ENCODE data around the gene CAVIN4. TPM values are rescaled to one million over a fixed set of nuclear protein-coding genes. Genes with fewer than 3 reads are reported as not detected.

CAVIN4 gene
- total and polyA plus RNA-seq, 2 donors (not counting 3 experiments of a cell fraction or from before 2014, with no cell fraction given), result 0.61 to 3.1 TPM

- Histone ChIP-seq H3K9me3 (replicated peaks; ENCODE audit: control insufficient read depth, insufficient read depth, low read length) (no peaks in the 10 kb centered on the region), H3K36me3 (ENCODE audit: control insufficient read depth in 2 of 2, extremely low read depth in 1 of 2, insufficient read depth in 2 of 2, low read length in 2 of 2) (no peaks in the 10 kb centered on the region), H3K4me1 (ENCODE audit: control insufficient read depth, extremely low read depth, insufficient read depth, low read length) (peaks cover 6% of the 10 kb centered on the region), H3K4me3 (replicated peaks in 1 of 3; ENCODE audit: insufficient read depth in 1 of 3, low read depth in 1 of 3, low read length in 3 of 3) (no peak overlapping the region), H3K9me1 (replicated peaks; ENCODE audit: control insufficient read depth, extremely low read depth, insufficient read depth, low read length) (no peaks in the 10 kb centered on the region), H2AFZ (ENCODE audit: low read depth, low read length) (no peak overlapping the region), H3K4me2 (ENCODE audit: insufficient read depth, low read length) (no peak overlapping the region), H4K20me1 (replicated peaks; ENCODE audit: control insufficient read depth, extremely low read depth, insufficient read depth, low read length) (no peaks in the 10 kb centered on the region), H3K79me2 (ENCODE audit: control insufficient read depth, insufficient read depth, low read length) (no peaks in the 10 kb centered on the region), H3K27me3 (ENCODE audit: control insufficient read depth in 2 of 2, insufficient read depth in 2 of 2, low read length in 2 of 2) (no peaks in the 10 kb centered on the region), H3K27ac (ENCODE audit: insufficient read depth, low read depth, low read length) (no peak overlapping the region), H3K9ac (replicated peaks; ENCODE audit: extremely low read depth, insufficient read depth, low read length) (no peak overlapping the region)
- intact Hi-C loops (cut with micrococcal nuclease), result no loop called here
- ChIA-PET CTCF (interaction anchor here (1.3 kb wide), 1 partner anchor 20 kb away, joined by 3 read pairs; no protein-coding TSS in a partner anchor), POLR2A (no interaction called here)
- DNase-seq (ENCODE audit: low read depth, low spot score) (no peak), FAIRE-seq (no peak)
- no TSS peak for BruUV-seq (replicated peaks)
- TF ChIP-seq CTCF (IDR thresholded peaks at IDR 0.05; ENCODE audit: extremely low read depth in 1 of 2, insufficient read depth in 1 of 2, low read depth in 1 of 2, low read length in 2 of 2), result no peak
- no peak for TF ChIP-seq POLR2A (IDR thresholded peaks at IDR 0.05; ENCODE audit: low read depth, low read length)
- no peak for TF ChIP-seq MAX (IDR thresholded peaks at IDR 0.05; ENCODE audit: insufficient read depth, insufficient read length)
- dilution Hi-C loops (cut with MboI; ENCODE audit: extremely low pct_ligation_motif_present, low sequenced_read_pairs), result no loop called here
Observed at GRCh38 chr9:100581661-100582060, 3.8 kb downstream of the CAVIN4 start.

GRCh38 chr9:100583014-100583802, 5.3 kb downstream of the CAVIN4 start:
- Histone ChIP-seq H3K9me3 (replicated peaks; ENCODE audit: control insufficient read depth, insufficient read depth, low read length) (no peaks in the 10 kb centered on the region), H3K9me1 (replicated peaks; ENCODE audit: control insufficient read depth, extremely low read depth, insufficient read depth, low read length) (no peaks in the 10 kb centered on the region), H3K4me2 (ENCODE audit: insufficient read depth, low read length) (no peak overlapping the region), H3K79me2 (ENCODE audit: control insufficient read depth, insufficient read depth, low read length) (no peaks in the 10 kb centered on the region), H3K4me1 (ENCODE audit: control insufficient read depth, extremely low read depth, insufficient read depth, low read length) (peaks cover 22% of the 10 kb centered on the region), H3K27me3 (ENCODE audit: control insufficient read depth in 2 of 2, insufficient read depth in 2 of 2, low read length in 2 of 2) (no peaks in the 10 kb centered on the region), H3K9ac (replicated peaks; ENCODE audit: extremely low read depth, insufficient read depth, low read length) (no peak overlapping the region), H4K20me1 (replicated peaks; ENCODE audit: control insufficient read depth, extremely low read depth, insufficient read depth, low read length) (no peaks in the 10 kb centered on the region), H3K4me3 (replicated peaks in 1 of 3; ENCODE audit: insufficient read depth in 1 of 3, low read depth in 1 of 3, low read length in 3 of 3) (no peak overlapping the region), H3K27ac (ENCODE audit: insufficient read depth, low read depth, low read length) (no peak overlapping the region), H3K36me3 (ENCODE audit: control insufficient read depth in 2 of 2, extremely low read depth in 1 of 2, insufficient read depth in 2 of 2, low read length in 2 of 2) (no peaks in the 10 kb centered on the region), H2AFZ (ENCODE audit: low read depth, low read length) (no peak overlapping the region)
- no peak for DNase-seq (ENCODE audit: low read depth, low spot score)
- FAIRE-seq, result no peak
- BruUV-seq (replicated peaks), result no TSS peak
- intact Hi-C loops (cut with micrococcal nuclease) (no loop called here), dilution Hi-C loops (cut with MboI; ENCODE audit: extremely low pct_ligation_motif_present, low sequenced_read_pairs) (no loop called here)
- ChIA-PET CTCF (no interaction called here), POLR2A (no interaction called here)
- TF ChIP-seq CTCF (IDR thresholded peaks at IDR 0.05; ENCODE audit: extremely low read depth in 1 of 2, insufficient read depth in 1 of 2, low read depth in 1 of 2, low read length in 2 of 2) (no peak), MYC (IDR thresholded peaks at IDR 0.05; ENCODE audit: low read depth, low read length) (no peak), POLR2A (IDR thresholded peaks at IDR 0.05; ENCODE audit: low read depth, low read length) (no peak)
